H1 (cell line): ENCODE data around the gene DEGS2. TPM values are rescaled to one million over a fixed set of nuclear protein-coding genes. Genes with fewer than 3 reads are reported as not detected.

Experiments used
- CTCF ChIA-PET: fragments of 300-600 bp; sonication (Branson Sonifier 250); formaldehyde crosslinking; loops from one replicate; lab custom pipeline; 2021; ENCODE audit not compliant: partially characterized antibody; lab: Charles Lee
- POLR2A ChIA-PET: fragments of 300-600 bp; sonication (Branson Sonifier 250); formaldehyde crosslinking; loops from one replicate; lab custom pipeline; 2021; ENCODE audit warnings: inconsistent platforms; ENCODE audit not compliant: partially characterized antibody; lab: Charles Lee
- DNase-seq, 2 experiments: peaks; one replicate each; pipeline versions ENCODE4 v3.0.0 to v3.0.0-alpha.2; 2010 to 2022; ENCODE audit warnings: low spot score in 2 of 2, low read depth in 1 of 2, mixed read lengths in 1 of 2
- FAIRE-seq: peaks from 2 replicates; lab custom pipeline; 2011; peaks lifted over from hg19 to GRCh38; lab: Jason Lieb, UNC
- H2AFZ ChIP-seq: 2 replicates; pipeline ENCODE4 v1.8.1; 2012; ENCODE audit warnings: low read length, inconsistent platforms
- H2AK5ac ChIP-seq: 2 replicates; pipeline ENCODE4 v1.6.1; 2013; ENCODE audit warnings: low read depth, low read length
- H2BK120ac ChIP-seq: replicated peaks from 2 replicates; pipeline ENCODE3; 2013; ENCODE audit warnings: low read depth, low read length, inconsistent platforms
- H2BK12ac ChIP-seq: 2 replicates; pipeline ENCODE4 v1.6.1; 2013; ENCODE audit warnings: low read depth, low read length
- H2BK15ac ChIP-seq: 2 replicates; pipeline ENCODE4 v1.6.1; 2013; ENCODE audit warnings: low read length
- H2BK20ac ChIP-seq: 2 replicates; pipeline ENCODE4 v1.6.1; 2013; ENCODE audit warnings: low read length
- H2BK5ac ChIP-seq: 2 replicates; pipeline ENCODE4 v1.6.1; 2013; ENCODE audit warnings: low read depth, low read length
- H3K14ac ChIP-seq: 2 replicates; pipeline ENCODE4 v1.6.1; 2013; ENCODE audit warnings: inconsistent platforms; ENCODE audit not compliant: insufficient read length
- H3K18ac ChIP-seq: 2 replicates; pipeline ENCODE4 v1.6.1; 2013; ENCODE audit warnings: low read length; ENCODE audit errors: extremely low read depth
- H3K23ac ChIP-seq: 2 replicates; pipeline ENCODE4 v1.6.1; 2013; ENCODE audit warnings: inconsistent platforms; ENCODE audit not compliant: insufficient read length
- H3K23me2 ChIP-seq: 2 replicates; pipeline ENCODE4 v1.6.1; 2013; ENCODE audit warnings: low read depth, low read length
- H3K27ac ChIP-seq: 2 replicates; pipeline ENCODE4 v1.6.1; 2011; ENCODE audit warnings: low read depth, low read length, inconsistent platforms
- H3K27me3 ChIP-seq, 4 experiments: replicated peaks in 1 of 4; 1 replicate in 1 of 4; 2 replicates in 3 of 4; pipeline versions ENCODE4 v1.6.1 to v1.8.1; 2011 to 2013; ENCODE audit warnings: low read length in 3 of 4, mild to moderate bottlenecking in 3 of 4, inconsistent platforms in 2 of 4, mixed read lengths in 2 of 4, moderate library complexity in 1 of 4; ENCODE audit not compliant: control insufficient read depth in 3 of 4, insufficient read depth in 3 of 4; ENCODE audit errors: extremely low read depth in 1 of 4
- H3K36me3 ChIP-seq, 4 experiments: 2 replicates each; pipeline versions ENCODE4 v1.6.1 to v1.8.1; 2011 to 2013; ENCODE audit warnings: mild to moderate bottlenecking in 4 of 4, low read length in 3 of 4, moderate library complexity in 2 of 4, control low read depth in 1 of 4, inconsistent platforms in 1 of 4; ENCODE audit not compliant: insufficient read depth in 4 of 4, control insufficient read depth in 2 of 4
- H3K4ac ChIP-seq: replicated peaks from 2 replicates; pipeline ENCODE3; 2013; ENCODE audit warnings: low read length, low read depth, mixed read lengths, inconsistent platforms; ENCODE audit not compliant: insufficient read length
- H3K4me1 ChIP-seq, 4 experiments: replicated peaks in 1 of 4; 1 replicate in 1 of 4; 2 replicates in 3 of 4; pipeline versions ENCODE4 v1.6.1 to v1.8.1; 2011 to 2013; ENCODE audit warnings: low read length in 3 of 4, inconsistent platforms in 2 of 4, mixed read lengths in 1 of 4; ENCODE audit not compliant: insufficient read depth in 4 of 4, control insufficient read depth in 3 of 4
- H3K4me2 ChIP-seq, 2 experiments: 2 replicates each; pipeline versions ENCODE4 v1.6.1 to v1.8.1; 2011 to 2013; ENCODE audit warnings: low read depth in 2 of 2, low read length in 2 of 2, control low read depth in 1 of 2, inconsistent platforms in 1 of 2, mild to moderate bottlenecking in 1 of 2; ENCODE audit not compliant: insufficient read depth in 1 of 2
- H3K4me3 ChIP-seq, 4 experiments: fragments of 200-600, 300-600 bp in 1 of 4; sonication (generic), shearing (Covaris generic), sonication (Bioruptor Twin) in 1 of 4; 2 replicates each; pipeline versions ENCODE4 v1.5.1 to v1.8.1; 2011 to 2016; ENCODE audit warnings: low read length in 4 of 4, low read depth in 3 of 4, control low read depth in 2 of 4, inconsistent platforms in 2 of 4, mild to moderate bottlenecking in 2 of 4, mixed read lengths in 1 of 4, moderate library complexity in 1 of 4; ENCODE audit not compliant: insufficient read depth in 2 of 4; ENCODE audit errors: extremely low read depth in 1 of 4
- H3K56ac ChIP-seq: replicated peaks from 2 replicates; pipeline ENCODE3; 2013; ENCODE audit warnings: low read depth, mild to moderate bottlenecking, mixed read lengths, low read length, inconsistent platforms; ENCODE audit not compliant: insufficient read length
- H3K79me1 ChIP-seq: 2 replicates; pipeline ENCODE4 v1.6.1; 2013; ENCODE audit warnings: low read depth, low read length, control low read depth
- H3K79me2 ChIP-seq, 2 experiments: 2 replicates each; pipeline versions ENCODE4 v1.6.1 to v1.8.1; 2012 to 2013; ENCODE audit warnings: low read length in 2 of 2, mild to moderate bottlenecking in 2 of 2, inconsistent platforms in 1 of 2; ENCODE audit not compliant: insufficient read depth in 2 of 2, control insufficient read depth in 1 of 2
- H3K9ac ChIP-seq, 4 experiments: replicated peaks in 1 of 4; 1 replicate in 1 of 4; 2 replicates in 3 of 4; pipeline versions ENCODE4 v1.6.1 to v1.8.1; 2011 to 2013; ENCODE audit warnings: low read depth in 3 of 4, low read length in 3 of 4, control low read depth in 2 of 4, mild to moderate bottlenecking in 2 of 4, moderate library complexity in 2 of 4, inconsistent platforms in 1 of 4; ENCODE audit errors: extremely low read depth in 1 of 4
- H3K9me3 ChIP-seq, 2 experiments: 2 replicates each; pipeline versions ENCODE4 v1.6.1 to v1.8.1; 2012 to 2013; ENCODE audit warnings: mild to moderate bottlenecking in 2 of 2, moderate library complexity in 2 of 2, control low read depth in 1 of 2, inconsistent platforms in 1 of 2, low read depth in 1 of 2, low read length in 1 of 2, mixed read lengths in 1 of 2; ENCODE audit not compliant: insufficient read depth in 2 of 2
- H4K20me1 ChIP-seq, 2 experiments: replicated peaks in 1 of 2; 2 replicates each; pipeline versions ENCODE3 to v1.8.1; 2011 to 2013; ENCODE audit warnings: inconsistent platforms in 2 of 2, low read length in 2 of 2, mild to moderate bottlenecking in 1 of 2; ENCODE audit not compliant: insufficient read depth in 2 of 2, control insufficient read depth in 1 of 2
- H4K5ac ChIP-seq: 2 replicates; pipeline ENCODE4 v1.6.1; 2013; ENCODE audit warnings: low read length, low read depth, mixed read lengths, inconsistent platforms; ENCODE audit not compliant: insufficient read length
- H4K8ac ChIP-seq: 2 replicates; pipeline ENCODE4 v1.8.0; 2013; ENCODE audit warnings: mild to moderate bottlenecking, moderate library complexity, low read length, inconsistent platforms; ENCODE audit not compliant: insufficient read depth; ENCODE audit errors: extremely low read depth
- H4K91ac ChIP-seq: replicated peaks from 2 replicates; pipeline ENCODE3; 2013; ENCODE audit warnings: low read length, mixed read lengths, inconsistent platforms; ENCODE audit not compliant: insufficient read length
- BRCA1 ChIP-seq: IDR thresholded peaks from 2 replicates; pipeline ENCODE4 v1.6.1; 2012; ENCODE audit warnings: low read depth, low read length, improper control_type of control experiment
- CREB1 ChIP-seq: IDR thresholded peaks from 2 replicates; pipeline ENCODE4 v1.6.1; 2012; ENCODE audit warnings: inconsistent platforms
- NANOG ChIP-seq: IDR thresholded peaks from 2 replicates; pipeline ENCODE4 v1.6.1; 2011; ENCODE audit warnings: low read length, low read depth, mild to moderate bottlenecking, inconsistent platforms; ENCODE audit not compliant: insufficient read depth, poor library complexity, severe bottlenecking
- POLR2AphosphoS5 ChIP-seq: IDR thresholded peaks from 2 replicates; pipeline ENCODE4 v1.6.1; 2011; ENCODE audit warnings: low read depth, low read length
- SIX5 ChIP-seq: IDR thresholded peaks from 2 replicates; pipeline ENCODE4 v1.6.1; 2011; ENCODE audit warnings: mild to moderate bottlenecking, low read depth, low read length
- SRF ChIP-seq: IDR thresholded peaks from 2 replicates; pipeline ENCODE4 v1.6.1; 2011; ENCODE audit warnings: mild to moderate bottlenecking, low read depth, low read length, moderate library complexity
- WGBS, 2 experiments: shearing (Covaris generic) in 1 of 2; methylation state at CpG; one replicate each; pipeline versions ENCODE4 v1.1.6 to v1.1.7; 2013 to 2015; ENCODE audit warnings: low lambda C conversion rate in 2 of 2, mixed read lengths in 2 of 2, inconsistent platforms in 1 of 2, low coverage in 1 of 2, missing lambda C conversion rate in 1 of 2; ENCODE audit not compliant: insufficient replicate concordance in 2 of 2, insufficient coverage in 1 of 2, insufficient read length in 1 of 2; ENCODE audit errors: extremely low coverage in 1 of 2, missing lambda C conversion rate in 1 of 2; 5-methylcytosine and 5-hydroxymethylcytosine counted together
- polyA plus RNA-seq, 7 experiments: library from polyadenylated mRNA; depleted of rRNA in 3 of 7; stranded (reverse) in 5 of 7; unstranded in 2 of 7; fragments of >200 nt in 5 of 7; fragments of 200-250 nt in 2 of 7; gene quantifications; 1 replicate in 5 of 7; 2 replicates in 1 of 7; 4 replicates in 1 of 7; pipeline versions ENCODE4 v1.2.1 to v1.2.3, GENCODE V29; 2011 to 2013; ENCODE audit warnings: missing spikeins in 2 of 7, mixed read lengths in 2 of 7
- total RNA-seq: library from RNA; stranded (reverse); fragmentation: NEBNext Ultra II Directional; extraction: Animal tissue kit (Norgen Biotek cat#: 25700); gene quantifications from 2 replicates; pipeline ENCODE4 v1.2.1, GENCODE V29; 2021

DEGS2 gene
- total and polyA plus RNA-seq, 2 of the 8 experiments (the other 6 are each of a cell fraction or from before 2014, with no cell fraction given): 0.61 to 0.82 TPM

DNA sequence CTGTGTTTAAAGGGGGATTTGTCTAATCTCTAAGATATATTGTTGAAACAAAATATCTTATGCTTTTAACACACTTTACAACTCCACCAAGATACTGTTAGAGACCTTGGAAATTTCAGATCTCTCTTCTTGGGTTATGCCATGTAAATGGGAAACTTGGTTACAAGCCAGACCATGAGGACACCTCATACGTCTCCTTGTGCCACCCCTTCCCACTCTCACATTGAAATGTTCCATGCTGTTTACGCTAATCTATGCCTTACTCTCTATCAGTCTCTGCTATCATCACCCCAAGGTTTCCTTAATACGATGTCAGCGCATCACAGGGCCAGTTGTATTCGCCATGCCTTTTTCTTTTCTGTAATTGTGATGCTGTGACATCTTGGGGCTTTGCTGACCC lies 13.4 kb upstream of the DEGS2 start:
- Histone ChIP-seq H3K4me1 (no peaks in the 10 kb centered on the region; a peak in 1 of 7 replicates), H2BK20ac (no peak overlapping the region), H4K5ac (no peak overlapping the region), H2AFZ (no peak overlapping the region), H2BK5ac (no peak overlapping the region), H3K79me2 (no peaks in the 10 kb centered on the region), H4K20me1 (no peaks in the 10 kb centered on the region), H3K27me3 (no peaks in the 10 kb centered on the region), H2AK5ac (no peak overlapping the region), H3K4ac (no peak overlapping the region), H3K4me2 (no peak overlapping the region), H3K36me3 (no peaks in the 10 kb centered on the region), H3K56ac (no peak overlapping the region), H3K23ac (no peak overlapping the region), H2BK12ac (no peak overlapping the region), H2BK15ac (no peak overlapping the region), H3K27ac (no peak overlapping the region), H3K79me1 (no peaks in the 10 kb centered on the region), H3K9ac (no peak overlapping the region), H4K91ac (no peak overlapping the region)
- no peak for FAIRE-seq
- CTCF ChIA-PET: interaction anchor here (1.0 to 1.6 kb wide), 3 partner anchors 16 to 45 kb away, joined by 4 to 5 read pairs (median 4); no protein-coding TSS in a partner anchor
- DNase-seq: no peak
- TF ChIP-seq CREB1 (no peak), SRF (no peak), BRCA1 (no peak), POLR2AphosphoS5 (no peak), NANOG (no peak), SIX5 (no peak)
- TF ChIP-seq, all 59 proteins: peak for 0
- POLR2A ChIA-PET: interaction anchor here (1.0 kb wide), 1 partner anchor 21 kb away, joined by 3 read pairs; no protein-coding TSS in a partner anchor
- H3K4me3 ChIP-seq: no peak overlapping the region
- 91% methylated on average over 5 of the region's 5 CpGs; no CpG with 5 or more reads in 1 of the 2 experiments for whole genome bisulfite sequencing, 2 experiments
- H3K14ac ChIP-seq: no peak overlapping the region
- no peak overlapping the region for H2BK120ac ChIP-seq
- H3K23me2 ChIP-seq: peaks cover 6% of the 10 kb centered on the region; the same call in 1 of the 2 replicates
- no peak overlapping the region for H4K8ac ChIP-seq
- no peak overlapping the region for H3K18ac ChIP-seq
- no peaks in the 10 kb centered on the region for H3K9me3 ChIP-seq
